SK-N-SH (cell line): Measurements from ENCODE around the gene SORBS2. TPM values are rescaled to one million over a fixed set of nuclear protein-coding genes. Genes with fewer than 3 reads are reported as not detected.

Experiments used
- CTCF ChIA-PET: fragments of 300-600, 350-600 bp; formaldehyde crosslinking; extraction: SDS; loops from one replicate; lab custom pipeline; 2021; lab: Yijun Ruan, JAX
- POLR2A ChIA-PET: fragments of 350-600 bp; sonication (Branson Sonifier 250); formaldehyde crosslinking; extraction: SDS; loops from one replicate; lab custom pipeline; 2020; ENCODE audit warnings: antibody characterized with exemption, inconsistent platforms; lab: Yijun Ruan, JAX
- DNase-seq: peaks from one replicate; pipeline ENCODE4 v3.0.0; 2012
- H2AFZ ChIP-seq: fragments of 200-600 bp; sonication (generic); 2 replicates; pipeline ENCODE4 v1.8.1; 2016; ENCODE audit warnings: antibody characterized with exemption, mild to moderate bottlenecking, low read depth
- H3F3A ChIP-seq: fragments of 200-600 bp; sonication (generic); replicated peaks from 2 replicates; pipeline ENCODE3; 2016; ENCODE audit warnings: antibody characterized with exemption, mild to moderate bottlenecking; ENCODE audit not compliant: insufficient read depth
- H3K27ac ChIP-seq, 2 experiments: fragments of 200-500 bp in 1 of 2; fragments of 200-600 bp in 1 of 2; sonication (Bioruptor generic) in 1 of 2; sonication (generic), shearing (Covaris generic) in 1 of 2; 2 replicates each; pipeline versions ENCODE4 v1.5.1 to v1.6.1; 2014 to 2016; ENCODE audit warnings: low read depth in 2 of 2, inconsistent platforms in 1 of 2, low read length in 1 of 2, mild to moderate bottlenecking in 1 of 2, mixed read lengths in 1 of 2
- H3K27me3 ChIP-seq: fragments of 200-600 bp; sonication (generic), shearing (Covaris generic); 2 replicates; pipeline ENCODE4 v1.6.1; 2016; ENCODE audit warnings: mixed run types; ENCODE audit not compliant: insufficient read depth
- H3K36me3 ChIP-seq, 2 experiments: fragments of 200-500 bp in 1 of 2; fragments of 200-600 bp in 1 of 2; sonication (Bioruptor generic) in 1 of 2; sonication (generic) in 1 of 2; replicated peaks in 1 of 2; 2 replicates each; pipeline versions ENCODE3 to v1.5.1; 2014 to 2016; ENCODE audit warnings: low read length in 1 of 2, mild to moderate bottlenecking in 1 of 2; ENCODE audit not compliant: insufficient read depth in 2 of 2, control insufficient read depth in 1 of 2
- H3K4me1 ChIP-seq, 2 experiments: fragments of 200-500 bp in 1 of 2; fragments of 200-600 bp in 1 of 2; sonication (Bioruptor generic) in 1 of 2; sonication (generic), shearing (Covaris generic) in 1 of 2; 2 replicates each; pipeline versions ENCODE4 v1.5.1 to v1.6.1; 2014 to 2016; ENCODE audit warnings: low read depth in 1 of 2, low read length in 1 of 2, mixed run types in 1 of 2; ENCODE audit not compliant: insufficient read depth in 2 of 2, control insufficient read depth in 1 of 2
- H3K4me2 ChIP-seq: fragments of 200-600 bp; sonication (generic), shearing (Covaris generic); 2 replicates; pipeline ENCODE4 v1.6.1; 2017; ENCODE audit warnings: mixed run types
- H3K4me3 ChIP-seq, 2 experiments: fragments of 200-500 bp in 1 of 2; fragments of 200-600 bp in 1 of 2; sonication (Bioruptor generic) in 1 of 2; sonication (generic), shearing (Covaris generic) in 1 of 2; 2 replicates each; pipeline versions ENCODE4 v1.5.1 to v1.8.1; 2014 to 2016; ENCODE audit warnings: low read depth in 2 of 2, inconsistent platforms in 1 of 2, low read length in 1 of 2, mild to moderate bottlenecking in 1 of 2, mixed read lengths in 1 of 2, moderate library complexity in 1 of 2
- H3K79me2 ChIP-seq: fragments of 200-600 bp; sonication (generic); 2 replicates; pipeline ENCODE4 v1.8.1; 2017; ENCODE audit warnings: mild to moderate bottlenecking; ENCODE audit not compliant: insufficient read depth
- H3K9ac ChIP-seq: fragments of 200-600 bp; sonication (generic); 2 replicates; pipeline ENCODE4 v1.6.1; 2017; ENCODE audit warnings: mixed run types
- H3K9me2 ChIP-seq: fragments of 200-600 bp; sonication (generic); 2 replicates; pipeline ENCODE4 v1.6.1; 2017; ENCODE audit warnings: mixed run types
- H3K9me3 ChIP-seq: fragments of 200-600 bp; sonication (generic); 2 replicates; pipeline ENCODE4 v1.6.1; 2017; ENCODE audit warnings: mixed run types, mild to moderate bottlenecking, moderate library complexity
- H4K20me1 ChIP-seq: fragments of 200-600 bp; sonication (generic); 2 replicates; pipeline ENCODE4 v1.6.1; 2017; ENCODE audit warnings: mild to moderate bottlenecking, mixed run types; ENCODE audit not compliant: insufficient read depth
- CHD2 ChIP-seq: fragments of 150-350 bp; IDR thresholded peaks from 2 replicates; pipeline ENCODE4 v1.6.1; 2018; ENCODE audit warnings: low read length; ENCODE audit not compliant: partially characterized antibody
- EP300 ChIP-seq, 2 experiments: IDR thresholded peaks; 2 replicates each; pipeline versions ENCODE4 v1.4.0 to v1.6.1; 2012; ENCODE audit warnings: borderline replicate concordance in 1 of 2, low read depth in 1 of 2, low read length in 1 of 2
- EZH2phosphoT487 ChIP-seq: fragments of 200-600 bp; sonication (generic); IDR thresholded peaks from 2 replicates; pipeline ENCODE4 v1.6.1; 2017; ENCODE audit warnings: low read depth, mixed run types, mild to moderate bottlenecking, antibody characterized with exemption, moderate library complexity, borderline replicate concordance
- FOXJ3 ChIP-seq: sonication (generic); formaldehyde crosslinking; IDR thresholded peaks from 2 replicates; pipeline ENCODE4 v1.5.1; 2020; ENCODE audit warnings: mild to moderate bottlenecking, missing genetic modification reagents
- GABPA ChIP-seq: IDR thresholded peaks from 2 replicates; pipeline ENCODE4 v1.4.0; 2012; ENCODE audit warnings: low read depth, mild to moderate bottlenecking
- MXI1 ChIP-seq: IDR thresholded peaks from 2 replicates; pipeline ENCODE4 v1.6.1; 2012; ENCODE audit warnings: mild to moderate bottlenecking, low read depth, low read length, improper control_type of control experiment
- NFIC ChIP-seq: IDR thresholded peaks from 2 replicates; pipeline ENCODE4 v1.4.0; 2012; ENCODE audit warnings: borderline replicate concordance
- PBX3 ChIP-seq: IDR thresholded peaks from 2 replicates; pipeline ENCODE4; 2012
- POLR2AphosphoS5 ChIP-seq: IDR thresholded peaks from 2 replicates; pipeline ENCODE4 v1.6.1; 2012; ENCODE audit warnings: low read depth, low read length
- RXRA ChIP-seq: IDR thresholded peaks from 2 replicates; pipeline ENCODE4 v1.4.0; 2012; ENCODE audit warnings: low read depth, mild to moderate bottlenecking, borderline replicate concordance
- TEAD4 ChIP-seq: IDR thresholded peaks from 2 replicates; pipeline ENCODE4 v1.4.0; 2012; ENCODE audit warnings: mild to moderate bottlenecking, borderline replicate concordance; ENCODE audit not compliant: insufficient read depth
- ZBTB33 ChIP-seq: IDR thresholded peaks from 2 replicates; pipeline ENCODE4 v1.4.0; 2012; ENCODE audit warnings: low read depth, borderline replicate concordance
- WGBS: methylation state at CpG from one replicate; pipeline ENCODE4 v1.1.6; 2017; ENCODE audit warnings: low lambda C conversion rate; 5-methylcytosine and 5-hydroxymethylcytosine counted together
- polyA plus RNA-seq, 3 experiments: library from polyadenylated mRNA; depleted of rRNA; stranded (reverse); fragments of >200 nt; gene quantifications; 2 replicates each; pipeline ENCODE4 v1.2.3, GENCODE V29; 2012
- TF ChIP-seq, protein P1 (sequence below): IDR thresholded peaks from 2 replicates; pipeline ENCODE4 v1.6.1; 2012; ENCODE audit warnings: mild to moderate bottlenecking, low read depth, low read length, moderate library complexity
- TF ChIP-seq, protein P2 (sequence below): fragments of 150-350 bp; IDR thresholded peaks from 2 replicates; pipeline ENCODE4 v1.6.1; 2017; ENCODE audit warnings: antibody characterized with exemption, low read length, low read depth, borderline replicate concordance

The SORBS2 gene
- polyA plus RNA-seq, 1 of the 3 experiments (the other 2 are of a cell fraction): 2.5 TPM

GRCh38 chr4:185740471-185740873, 71.5 kb downstream of the SORBS2 start:
- no peak for DNase-seq
- POLR2A ChIA-PET: no interaction called here

More at GRCh38 chr4:185740471-185740873, 71.5 kb downstream of the SORBS2 start:
- no peak for TF ChIP-seq PBX3
- TF ChIP-seq CHD2: no peak
- no peak for TF ChIP-seq GABPA
- TF ChIP-seq POLR2AphosphoS5: no peak
- no peak for TF ChIP-seq EZH2phosphoT487
- no peak for TF ChIP-seq EP300 (IDR thresholded peaks at IDR 0.05; ENCODE audit: borderline replicate concordance in 1 of 2, low read depth in 1 of 2, low read length in 1 of 2)
- TF ChIP-seq, protein P1, sequence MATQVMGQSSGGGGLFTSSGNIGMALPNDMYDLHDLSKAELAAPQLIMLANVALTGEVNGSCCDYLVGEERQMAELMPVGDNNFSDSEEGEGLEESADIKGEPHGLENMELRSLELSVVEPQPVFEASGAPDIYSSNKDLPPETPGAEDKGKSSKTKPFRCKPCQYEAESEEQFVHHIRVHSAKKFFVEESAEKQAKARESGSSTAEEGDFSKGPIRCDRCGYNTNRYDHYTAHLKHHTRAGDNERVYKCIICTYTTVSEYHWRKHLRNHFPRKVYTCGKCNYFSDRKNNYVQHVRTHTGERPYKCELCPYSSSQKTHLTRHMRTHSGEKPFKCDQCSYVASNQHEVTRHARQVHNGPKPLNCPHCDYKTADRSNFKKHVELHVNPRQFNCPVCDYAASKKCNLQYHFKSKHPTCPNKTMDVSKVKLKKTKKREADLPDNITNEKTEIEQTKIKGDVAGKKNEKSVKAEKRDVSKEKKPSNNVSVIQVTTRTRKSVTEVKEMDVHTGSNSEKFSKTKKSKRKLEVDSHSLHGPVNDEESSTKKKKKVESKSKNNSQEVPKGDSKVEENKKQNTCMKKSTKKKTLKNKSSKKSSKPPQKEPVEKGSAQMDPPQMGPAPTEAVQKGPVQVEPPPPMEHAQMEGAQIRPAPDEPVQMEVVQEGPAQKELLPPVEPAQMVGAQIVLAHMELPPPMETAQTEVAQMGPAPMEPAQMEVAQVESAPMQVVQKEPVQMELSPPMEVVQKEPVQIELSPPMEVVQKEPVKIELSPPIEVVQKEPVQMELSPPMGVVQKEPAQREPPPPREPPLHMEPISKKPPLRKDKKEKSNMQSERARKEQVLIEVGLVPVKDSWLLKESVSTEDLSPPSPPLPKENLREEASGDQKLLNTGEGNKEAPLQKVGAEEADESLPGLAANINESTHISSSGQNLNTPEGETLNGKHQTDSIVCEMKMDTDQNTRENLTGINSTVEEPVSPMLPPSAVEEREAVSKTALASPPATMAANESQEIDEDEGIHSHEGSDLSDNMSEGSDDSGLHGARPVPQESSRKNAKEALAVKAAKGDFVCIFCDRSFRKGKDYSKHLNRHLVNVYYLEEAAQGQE: no peak
- TF ChIP-seq FOXJ3 (CRISPR knock-in tag): no peak
- TF ChIP-seq MXI1: no peak
- TF ChIP-seq RXRA: no peak
- TF ChIP-seq NFIC: no peak
- no peak for TF ChIP-seq TEAD4
- no peak for TF ChIP-seq ZBTB33
- TF ChIP-seq, protein P2, sequence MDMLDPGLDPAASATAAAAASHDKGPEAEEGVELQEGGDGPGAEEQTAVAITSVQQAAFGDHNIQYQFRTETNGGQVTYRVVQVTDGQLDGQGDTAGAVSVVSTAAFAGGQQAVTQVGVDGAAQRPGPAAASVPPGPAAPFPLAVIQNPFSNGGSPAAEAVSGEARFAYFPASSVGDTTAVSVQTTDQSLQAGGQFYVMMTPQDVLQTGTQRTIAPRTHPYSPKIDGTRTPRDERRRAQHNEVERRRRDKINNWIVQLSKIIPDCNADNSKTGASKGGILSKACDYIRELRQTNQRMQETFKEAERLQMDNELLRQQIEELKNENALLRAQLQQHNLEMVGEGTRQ: no peak
- Histone ChIP-seq H3K4me2 (no peak overlapping the region), H3F3A (peaks cover 3% of the 10 kb centered on the region), H3K9me2 (no peaks in the 10 kb centered on the region), H4K20me1 (no peaks in the 10 kb centered on the region), H3K27me3 (no peaks in the 10 kb centered on the region), H3K9ac (no peak overlapping the region), H3K79me2 (no peaks in the 10 kb centered on the region), H3K4me3 (no peak overlapping the region), H3K4me1 (peaks cover 2 to 6% of the 10 kb centered on the region in 2 experiments; a peak in 3 of 4 replicates), H3K27ac (no peak overlapping the region), H3K9me3 (no peaks in the 10 kb centered on the region), H2AFZ (no peak overlapping the region), H3K36me3 (no peaks in the 10 kb centered on the region)
- WGBS: 81% methylated on average over 4 of the region's 4 CpGs
- CTCF ChIA-PET: no interaction called here
